Measurements from ENCODE around the gene ACBD3.

GRCh38 chr1:226107471-226108460 lies 78.8 kb downstream of the ACBD3 start:
- no peak for TF ChIP-seq CTCF (IDR thresholded peaks at IDR 0.05; ENCODE audit: low read depth, low read length, poor library complexity, severe bottlenecking)
- no peak for TF ChIP-seq EZH2phosphoT487 (IDR thresholded peaks at IDR 0.05; ENCODE audit: borderline replicate concordance, low read length)

Measured in DOHH2 (cell line).